A673 (cell line): ENCODE results near the gene SPATA3.
"Not testable (repeated sequence)": the region's sequence is repeated elsewhere in the genome, so short reads cannot be mapped to it uniquely, and the experiment has no call there.

Experiments used
- CTCF ChIP-seq: fragments of 300-800, 200-600 bp; sonication (generic); conservative IDR thresholded peaks from 2 replicates; pipeline ENCODE4 v1.5.1; 2017; ENCODE audit warnings: low read depth, mild to moderate bottlenecking, antibody characterized with exemption, low read length, moderate library complexity, mixed read lengths
- EZH2 ChIP-seq: fragments of 200-600 bp; sonication (generic); IDR thresholded peaks from 2 replicates; pipeline ENCODE4 v1.6.1; 2017; ENCODE audit warnings: borderline replicate concordance, low read depth, mild to moderate bottlenecking, mixed read lengths, antibody characterized with exemption, low read length; ENCODE audit not compliant: poor library complexity, severe bottlenecking

- TF ChIP-seq EZH2, CTCF: not testable (repeated sequence)
These were observed 9.0 kb downstream of the SPATA3 start for GRCh38 chr2:231004930-231005329.
